Ishikawa (cell line): Measurements from ENCODE around the gene HLA-A.

ENCODE experiments used
- REST ChIP-seq: IDR thresholded peaks from 2 replicates; pipeline ENCODE4 v1.6.1; 2012; ENCODE audit warnings: low read depth, mild to moderate bottlenecking
- TEAD4 ChIP-seq: IDR thresholded peaks from 2 replicates; pipeline ENCODE4 v1.6.1; 2012
- ZBTB7A ChIP-seq: IDR thresholded peaks from 2 replicates; pipeline ENCODE4 v1.6.1; 2012; ENCODE audit warnings: low read depth
- TF ChIP-seq, protein P1 (sequence below): IDR thresholded peaks from 2 replicates; pipeline ENCODE4 v1.6.1; 2012
- TF ChIP-seq, protein P2 (sequence below): IDR thresholded peaks from 2 replicates; pipeline ENCODE4 v1.6.1; 2012

GRCh38 chr6:29986179-29986781 is 43.9 kb downstream of the HLA-A start:
- TF ChIP-seq REST: no peak
- TF ChIP-seq ZBTB7A: no peak
- TF ChIP-seq TEAD4: no peak
- TF ChIP-seq, protein P1, sequence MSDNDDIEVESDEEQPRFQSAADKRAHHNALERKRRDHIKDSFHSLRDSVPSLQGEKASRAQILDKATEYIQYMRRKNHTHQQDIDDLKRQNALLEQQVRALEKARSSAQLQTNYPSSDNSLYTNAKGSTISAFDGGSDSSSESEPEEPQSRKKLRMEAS: no peak
- TF ChIP-seq, protein P2, sequence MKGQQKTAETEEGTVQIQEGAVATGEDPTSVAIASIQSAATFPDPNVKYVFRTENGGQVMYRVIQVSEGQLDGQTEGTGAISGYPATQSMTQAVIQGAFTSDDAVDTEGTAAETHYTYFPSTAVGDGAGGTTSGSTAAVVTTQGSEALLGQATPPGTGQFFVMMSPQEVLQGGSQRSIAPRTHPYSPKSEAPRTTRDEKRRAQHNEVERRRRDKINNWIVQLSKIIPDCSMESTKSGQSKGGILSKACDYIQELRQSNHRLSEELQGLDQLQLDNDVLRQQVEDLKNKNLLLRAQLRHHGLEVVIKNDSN: no peak
